Type B pancreatic cell (in vitro differentiated cells): ENCODE data around the gene SMPDL3B. TPM values are rescaled to one million over a fixed set of nuclear protein-coding genes. Genes with fewer than 3 reads are reported as not detected.

Source experiments
- DNase-seq: peaks from one replicate; pipeline ENCODE4 v3.0.0; 2021; ENCODE audit warnings: mixed read lengths; ENCODE audit not compliant: unreplicated experiment; ENCODE audit errors: extremely low spot score
- H3K27ac Mint-ChIP-seq: 2 replicates; pipeline ENCODE4 v1.8.0; 2021; ENCODE audit warnings: mild to moderate bottlenecking, mixed read lengths
- H3K27me3 Mint-ChIP-seq: 2 replicates; pipeline ENCODE4 v1.8.0; 2021; ENCODE audit warnings: mixed read lengths
- H3K36me3 Mint-ChIP-seq: 2 replicates; pipeline ENCODE4 v1.8.0; 2021; ENCODE audit warnings: mixed read lengths
- H3K4me1 Mint-ChIP-seq: one replicate; pipeline ENCODE4 v1.8.0; 2021; ENCODE audit warnings: mixed read lengths; ENCODE audit not compliant: unreplicated experiment
- H3K4me3 Mint-ChIP-seq: 2 replicates; pipeline ENCODE4 v1.8.0; 2021; ENCODE audit warnings: mild to moderate bottlenecking, mixed read lengths
- H3K9me3 Mint-ChIP-seq: 2 replicates; pipeline ENCODE4 v1.8.0; 2021; ENCODE audit warnings: mixed read lengths
- total RNA-seq: library from RNA; stranded (reverse); gene quantifications from 2 replicates; pipeline ENCODE4 v1.2.1, GENCODE V29; 2021; ENCODE audit warnings: low replicate concordance
- TF ChIP-seq, protein P1 (sequence below): fragments of 200-600 bp; sonication (generic); conservative IDR thresholded peaks from 2 replicates; pipeline ENCODE4 v1.5.0; 2021; ENCODE audit warnings: antibody characterized with exemption, mild to moderate bottlenecking

SMPDL3B gene
- total RNA-seq, 1 donor from 2014 or later = 3.6 TPM

DNA sequence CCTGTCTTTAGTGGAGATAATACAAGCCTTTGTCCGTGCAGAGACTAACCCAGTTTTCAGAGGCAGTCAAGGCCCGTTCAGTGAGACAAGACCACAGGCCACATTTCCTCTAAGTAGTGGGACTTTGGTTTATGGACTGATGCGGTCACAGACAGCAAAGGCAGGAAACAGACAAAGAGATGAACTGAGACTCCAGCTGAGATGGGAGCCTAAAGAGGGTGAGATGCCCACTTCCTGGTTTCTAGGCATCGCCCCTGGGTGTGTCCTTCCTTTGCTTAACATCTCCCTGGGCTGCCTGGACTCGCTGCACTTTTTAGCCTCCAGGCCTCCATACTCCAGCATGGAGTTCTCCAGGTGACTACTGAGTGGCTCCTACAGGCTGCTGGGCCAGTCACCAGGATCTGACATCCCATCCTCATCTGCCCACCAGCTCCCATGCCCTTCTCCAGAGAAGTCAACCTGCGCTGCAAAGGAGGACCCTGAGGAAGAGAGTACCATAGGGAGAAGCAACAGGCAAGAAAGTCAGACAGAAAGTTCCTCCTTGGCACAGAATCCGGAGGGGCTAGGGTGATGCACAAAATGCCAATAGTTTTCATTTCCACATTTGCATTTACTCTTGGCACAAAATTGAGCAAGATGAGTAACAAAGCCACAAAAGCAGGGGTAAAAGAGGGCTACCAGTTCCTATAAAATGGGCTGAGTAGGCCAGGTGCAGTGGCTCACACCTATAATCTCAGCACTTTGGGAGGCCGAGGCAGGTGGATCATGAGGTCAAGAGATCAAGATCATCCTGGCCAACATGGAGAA, 47.4 kb upstream of the SMPDL3B start:
- peaks cover 13% of the 10 kb centered on the region for H3K36me3 Mint-ChIP-seq
- no peak overlapping the region for H3K27ac Mint-ChIP-seq
- no peaks in the 10 kb centered on the region for H3K4me1 Mint-ChIP-seq
- DNase-seq = no peak
- H3K4me3 Mint-ChIP-seq = no peak overlapping the region
- H3K9me3 Mint-ChIP-seq = no peaks in the 10 kb centered on the region
- no peaks in the 10 kb centered on the region for H3K27me3 Mint-ChIP-seq
- TF ChIP-seq, protein P1, sequence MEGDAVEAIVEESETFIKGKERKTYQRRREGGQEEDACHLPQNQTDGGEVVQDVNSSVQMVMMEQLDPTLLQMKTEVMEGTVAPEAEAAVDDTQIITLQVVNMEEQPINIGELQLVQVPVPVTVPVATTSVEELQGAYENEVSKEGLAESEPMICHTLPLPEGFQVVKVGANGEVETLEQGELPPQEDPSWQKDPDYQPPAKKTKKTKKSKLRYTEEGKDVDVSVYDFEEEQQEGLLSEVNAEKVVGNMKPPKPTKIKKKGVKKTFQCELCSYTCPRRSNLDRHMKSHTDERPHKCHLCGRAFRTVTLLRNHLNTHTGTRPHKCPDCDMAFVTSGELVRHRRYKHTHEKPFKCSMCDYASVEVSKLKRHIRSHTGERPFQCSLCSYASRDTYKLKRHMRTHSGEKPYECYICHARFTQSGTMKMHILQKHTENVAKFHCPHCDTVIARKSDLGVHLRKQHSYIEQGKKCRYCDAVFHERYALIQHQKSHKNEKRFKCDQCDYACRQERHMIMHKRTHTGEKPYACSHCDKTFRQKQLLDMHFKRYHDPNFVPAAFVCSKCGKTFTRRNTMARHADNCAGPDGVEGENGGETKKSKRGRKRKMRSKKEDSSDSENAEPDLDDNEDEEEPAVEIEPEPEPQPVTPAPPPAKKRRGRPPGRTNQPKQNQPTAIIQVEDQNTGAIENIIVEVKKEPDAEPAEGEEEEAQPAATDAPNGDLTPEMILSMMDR = no peak

DNA sequence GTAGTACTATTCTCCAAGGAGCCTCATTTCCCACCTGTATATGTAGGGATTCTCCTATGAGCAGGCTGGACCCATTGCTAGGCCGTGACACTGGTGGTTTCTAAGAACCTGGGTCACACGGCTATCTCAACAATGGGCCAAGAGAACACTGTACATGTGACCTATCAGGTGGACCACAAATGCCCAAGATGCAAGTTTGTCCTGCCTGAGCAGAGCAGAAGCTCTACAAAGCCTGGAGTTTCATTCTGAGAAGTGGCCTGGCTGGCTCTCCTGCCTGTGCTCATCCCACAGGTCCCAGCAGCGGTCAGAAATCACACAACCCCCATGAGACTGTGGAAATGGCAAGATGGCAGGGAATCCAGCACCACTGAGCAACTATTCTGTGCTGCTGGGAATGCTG, 45.3 kb upstream of the SMPDL3B start:
- H3K27ac Mint-ChIP-seq = no peak overlapping the region
- no peaks in the 10 kb centered on the region for H3K4me1 Mint-ChIP-seq
- H3K27me3 Mint-ChIP-seq = no peaks in the 10 kb centered on the region
- DNase-seq = no peak
- H3K36me3 Mint-ChIP-seq = peaks cover 24% of the 10 kb centered on the region
- no peak overlapping the region for H3K4me3 Mint-ChIP-seq
- no peaks in the 10 kb centered on the region for H3K9me3 Mint-ChIP-seq
- TF ChIP-seq, protein P1 = no peak

DNA sequence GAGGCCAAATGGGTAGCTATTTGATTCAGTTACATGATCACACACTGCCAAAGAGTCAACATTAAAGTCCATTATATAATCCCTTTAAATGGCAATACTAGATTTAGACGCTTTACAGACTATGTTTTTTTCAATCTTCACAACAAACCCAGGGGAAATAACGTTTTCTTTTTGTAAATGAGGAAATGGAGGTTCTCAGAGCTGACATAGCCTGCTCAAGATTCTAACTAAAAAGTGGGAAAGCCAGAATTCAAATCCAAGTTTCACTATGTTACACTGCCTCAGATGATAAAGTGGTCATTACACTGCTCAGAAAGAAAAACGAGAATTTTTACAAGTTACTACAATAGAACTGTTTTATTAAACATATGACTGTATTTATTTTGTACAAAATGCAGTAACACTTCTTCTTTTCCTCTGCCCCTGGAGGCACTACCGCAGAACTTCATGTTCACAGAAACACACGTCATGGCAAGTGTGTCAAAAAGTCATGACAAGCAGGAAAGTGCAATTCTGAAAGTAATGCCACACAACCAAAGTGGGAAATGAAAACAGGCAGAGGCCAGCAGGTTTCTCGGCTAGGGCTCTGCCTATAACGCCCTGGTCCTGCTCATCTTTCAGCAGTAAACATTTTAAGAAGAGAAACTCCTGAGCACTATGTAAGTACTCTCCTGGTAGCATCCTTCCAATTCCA, 43.5 kb upstream of the SMPDL3B start:
- Mint-ChIP-seq H3K27ac (no peak overlapping the region), H3K36me3 (peaks cover 34% of the 10 kb centered on the region), H3K9me3 (no peaks in the 10 kb centered on the region), H3K4me3 (no peak overlapping the region), H3K4me1 (no peaks in the 10 kb centered on the region), H3K27me3 (no peaks in the 10 kb centered on the region)
- TF ChIP-seq, protein P1 = no peak
- no peak for DNase-seq

DNA sequence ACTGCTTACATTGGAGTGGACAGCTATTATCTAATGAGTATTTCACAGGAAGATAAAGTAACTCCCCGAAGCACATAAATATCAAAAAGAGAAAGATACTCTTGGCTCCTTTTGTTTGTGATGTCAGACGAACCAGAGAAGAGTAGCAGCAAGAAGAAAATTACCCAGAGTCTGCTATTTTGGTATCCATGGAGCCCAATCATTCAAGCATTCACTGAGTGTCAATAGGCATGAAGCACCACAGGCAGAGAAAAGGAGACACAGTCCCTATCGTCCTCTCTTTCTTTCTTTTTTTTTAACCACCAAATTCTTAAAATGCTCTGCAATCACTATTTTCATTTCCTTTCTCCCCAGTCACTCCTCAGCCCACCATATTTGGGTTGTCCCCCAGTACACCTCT, 40.3 kb upstream of the SMPDL3B start:
- DNase-seq = no peak
- H3K4me3 Mint-ChIP-seq = no peak overlapping the region
- no peaks in the 10 kb centered on the region for H3K9me3 Mint-ChIP-seq
- peaks cover 31% of the 10 kb centered on the region for H3K36me3 Mint-ChIP-seq
- no peaks in the 10 kb centered on the region for H3K4me1 Mint-ChIP-seq
- H3K27me3 Mint-ChIP-seq = no peaks in the 10 kb centered on the region
- TF ChIP-seq, protein P1 = no peak
- no peak overlapping the region for H3K27ac Mint-ChIP-seq

DNA sequence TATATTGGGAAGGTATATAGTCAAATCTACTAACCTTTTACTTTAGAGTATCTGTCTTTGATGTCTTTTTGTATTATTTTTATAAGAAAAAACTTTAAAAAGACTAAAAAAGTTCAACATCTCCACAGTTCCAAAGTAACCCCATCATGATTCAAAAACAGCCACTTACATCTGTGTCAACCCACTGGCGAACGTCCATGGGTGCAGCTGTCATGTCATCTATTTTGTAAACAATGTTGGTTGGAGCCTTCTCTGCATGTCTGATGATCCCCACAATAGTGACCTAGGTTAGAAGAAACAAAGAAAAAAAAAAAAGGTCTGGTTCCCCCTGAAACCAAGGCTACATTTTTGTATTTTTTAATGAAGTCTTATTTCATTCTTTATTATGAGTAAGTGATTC, 28.0 kb upstream of the SMPDL3B start:
- Mint-ChIP-seq H3K27ac (no peak overlapping the region), H3K9me3 (no peaks in the 10 kb centered on the region), H3K4me1 (no peaks in the 10 kb centered on the region), H3K27me3 (no peaks in the 10 kb centered on the region), H3K36me3 (peaks cover 8% of the 10 kb centered on the region), H3K4me3 (no peak overlapping the region)
- TF ChIP-seq, protein P1 = no peak
- DNase-seq = no peak
